ENCODE results near the gene UBE2QL1. TPM values are rescaled to one million over a fixed set of nuclear protein-coding genes. Genes with fewer than 3 reads are reported as not detected.

Gene UBE2QL1
- total RNA-seq, 4 donors from 2014 or later = 0.72 to 5.0 (median 2.4) TPM

DNA sequence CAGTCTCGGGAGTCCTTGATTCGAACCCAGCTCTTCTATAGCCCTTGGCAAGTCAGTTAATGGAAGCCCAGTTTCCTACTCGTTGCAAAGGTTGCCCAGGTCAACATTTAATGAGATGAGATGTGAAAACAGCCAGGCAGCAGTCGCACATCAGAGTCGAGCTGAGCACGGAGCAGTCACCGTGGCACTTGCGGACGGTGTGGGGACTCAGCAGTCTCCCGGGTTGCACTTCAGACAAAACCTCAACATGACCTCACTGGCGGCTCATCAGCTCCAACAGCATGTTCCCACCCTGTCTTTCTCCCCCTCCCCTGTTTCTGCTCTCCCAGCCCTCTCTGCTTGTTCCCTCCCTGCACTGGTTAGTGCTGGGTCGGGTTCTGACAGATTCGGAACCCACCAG is 35.8 kb downstream of the UBE2QL1 start:
- no peak for DNase-seq (ENCODE audit: low spot score)
- TF ChIP-seq, protein P1, sequence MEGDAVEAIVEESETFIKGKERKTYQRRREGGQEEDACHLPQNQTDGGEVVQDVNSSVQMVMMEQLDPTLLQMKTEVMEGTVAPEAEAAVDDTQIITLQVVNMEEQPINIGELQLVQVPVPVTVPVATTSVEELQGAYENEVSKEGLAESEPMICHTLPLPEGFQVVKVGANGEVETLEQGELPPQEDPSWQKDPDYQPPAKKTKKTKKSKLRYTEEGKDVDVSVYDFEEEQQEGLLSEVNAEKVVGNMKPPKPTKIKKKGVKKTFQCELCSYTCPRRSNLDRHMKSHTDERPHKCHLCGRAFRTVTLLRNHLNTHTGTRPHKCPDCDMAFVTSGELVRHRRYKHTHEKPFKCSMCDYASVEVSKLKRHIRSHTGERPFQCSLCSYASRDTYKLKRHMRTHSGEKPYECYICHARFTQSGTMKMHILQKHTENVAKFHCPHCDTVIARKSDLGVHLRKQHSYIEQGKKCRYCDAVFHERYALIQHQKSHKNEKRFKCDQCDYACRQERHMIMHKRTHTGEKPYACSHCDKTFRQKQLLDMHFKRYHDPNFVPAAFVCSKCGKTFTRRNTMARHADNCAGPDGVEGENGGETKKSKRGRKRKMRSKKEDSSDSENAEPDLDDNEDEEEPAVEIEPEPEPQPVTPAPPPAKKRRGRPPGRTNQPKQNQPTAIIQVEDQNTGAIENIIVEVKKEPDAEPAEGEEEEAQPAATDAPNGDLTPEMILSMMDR (IDR thresholded peaks at IDR 0.05) = no peak
- ATAC-seq (ENCODE audit: low FRiP score) = no peak

DNA sequence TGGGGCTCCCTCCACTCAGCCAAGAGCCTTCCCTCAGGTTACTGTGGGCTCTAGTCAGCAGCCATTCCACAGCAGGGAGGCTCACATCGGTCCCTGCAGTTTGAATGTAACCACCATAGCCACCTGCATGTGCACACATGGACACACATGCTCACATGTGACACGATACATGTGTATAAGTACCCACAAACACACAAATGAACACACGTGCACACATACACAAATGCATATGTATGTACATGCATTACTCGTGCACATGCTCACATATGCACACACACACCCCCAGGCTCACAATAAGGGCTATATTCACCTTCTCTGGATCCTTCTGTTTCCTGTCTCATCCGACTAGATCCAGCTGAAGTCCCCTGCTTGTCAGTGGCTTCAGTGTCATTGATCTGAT is 36.2 kb downstream of the UBE2QL1 start:
- DNase-seq (ENCODE audit: low spot score) = no peak
- ATAC-seq (ENCODE audit: low FRiP score) = no peak
- TF ChIP-seq, protein P1 (IDR thresholded peaks at IDR 0.05) = no peak

DNA sequence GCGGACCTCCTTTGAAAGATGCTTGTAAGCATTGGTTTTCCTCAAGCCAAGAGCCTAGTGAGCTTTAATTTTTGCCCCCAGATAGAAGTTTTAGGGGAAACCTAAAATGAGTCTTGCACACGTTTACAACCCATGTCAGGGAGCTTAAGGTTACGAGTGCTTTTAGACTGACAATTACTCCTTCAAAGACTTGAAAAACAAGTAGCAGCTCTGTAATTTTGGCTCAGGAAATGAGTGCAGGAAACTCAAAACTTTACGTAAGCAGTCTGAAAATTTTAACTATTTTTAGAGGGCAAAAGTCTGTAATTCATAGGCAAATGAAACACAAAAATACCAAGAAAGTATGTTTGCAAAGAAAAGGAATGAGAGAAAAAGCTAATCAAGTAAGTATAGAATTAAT is 36.8 kb downstream of the UBE2QL1 start:
- DNase-seq (ENCODE audit: low spot score) (no peak), ATAC-seq (ENCODE audit: low FRiP score) (no peak)
- TF ChIP-seq, protein P1 (IDR thresholded peaks at IDR 0.05) = no peak

DNA sequence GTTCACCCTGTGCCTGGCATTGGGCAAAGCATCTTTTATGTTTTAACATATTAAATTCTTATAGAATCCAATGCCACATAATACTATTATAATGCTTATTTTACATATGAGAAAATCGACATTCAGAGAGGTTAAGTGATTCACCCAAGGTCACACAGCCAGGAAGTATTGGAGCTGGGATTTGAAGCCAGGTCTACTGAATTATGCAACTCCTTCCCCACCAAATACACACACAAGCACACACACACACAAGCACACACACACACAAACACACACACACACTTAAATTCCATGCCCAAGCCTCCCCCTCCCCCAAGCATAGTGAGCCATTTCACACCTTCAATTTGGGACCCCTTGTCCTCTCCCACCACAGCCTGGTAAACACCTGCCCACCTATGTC is 37.4 kb downstream of the UBE2QL1 start:
- TF ChIP-seq, protein P1 (IDR thresholded peaks at IDR 0.05) = no peak
- no peak for ATAC-seq (ENCODE audit: low FRiP score)
- DNase-seq (ENCODE audit: low spot score) = no peak

DNA sequence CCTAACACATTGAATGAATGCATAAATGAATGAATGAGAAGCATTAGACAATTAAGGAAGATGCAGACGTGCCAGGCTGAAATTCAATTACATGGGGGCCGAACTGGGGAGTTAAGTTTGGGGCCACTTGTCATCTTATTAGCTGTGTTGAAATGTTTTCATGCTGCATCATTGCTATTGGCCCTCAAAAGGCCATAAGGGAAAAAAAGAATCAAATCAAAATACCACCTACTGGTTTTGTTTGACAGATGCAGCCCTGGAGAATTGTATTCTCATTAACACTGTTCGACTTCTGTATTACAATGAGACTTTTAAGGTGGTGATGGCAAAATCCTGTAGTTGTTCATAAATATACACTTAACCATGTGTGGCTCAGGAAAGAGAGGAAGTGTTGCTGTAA is 38.4 kb downstream of the UBE2QL1 start:
- ATAC-seq (ENCODE audit: low FRiP score) = no peak
- TF ChIP-seq, protein P1 (IDR thresholded peaks at IDR 0.05) = no peak
- no peak for DNase-seq (ENCODE audit: low spot score)

DNA sequence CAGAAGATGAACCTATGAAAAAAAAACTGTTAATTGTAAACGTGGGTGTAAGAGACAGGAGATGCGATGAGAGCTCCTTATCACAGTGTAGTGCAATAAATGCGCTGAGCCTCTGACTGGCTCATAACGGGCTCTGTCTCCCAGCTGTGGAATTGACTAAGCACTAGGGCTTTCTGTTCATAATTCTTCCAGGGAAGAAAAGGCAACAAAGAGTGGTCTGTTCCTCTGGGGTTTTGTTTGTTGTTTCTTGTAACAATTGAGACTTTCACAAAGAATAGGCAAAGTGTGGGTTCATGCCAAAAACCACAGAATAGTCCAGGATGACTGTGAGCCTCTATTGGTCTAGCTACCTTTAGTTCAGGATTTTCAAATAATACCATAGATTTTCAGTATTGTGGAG is 39.4 kb downstream of the UBE2QL1 start:
- ATAC-seq (ENCODE audit: low FRiP score) = no peak
- TF ChIP-seq, protein P1 (IDR thresholded peaks at IDR 0.05) = no peak
- no peak for DNase-seq (ENCODE audit: low spot score)

DNA sequence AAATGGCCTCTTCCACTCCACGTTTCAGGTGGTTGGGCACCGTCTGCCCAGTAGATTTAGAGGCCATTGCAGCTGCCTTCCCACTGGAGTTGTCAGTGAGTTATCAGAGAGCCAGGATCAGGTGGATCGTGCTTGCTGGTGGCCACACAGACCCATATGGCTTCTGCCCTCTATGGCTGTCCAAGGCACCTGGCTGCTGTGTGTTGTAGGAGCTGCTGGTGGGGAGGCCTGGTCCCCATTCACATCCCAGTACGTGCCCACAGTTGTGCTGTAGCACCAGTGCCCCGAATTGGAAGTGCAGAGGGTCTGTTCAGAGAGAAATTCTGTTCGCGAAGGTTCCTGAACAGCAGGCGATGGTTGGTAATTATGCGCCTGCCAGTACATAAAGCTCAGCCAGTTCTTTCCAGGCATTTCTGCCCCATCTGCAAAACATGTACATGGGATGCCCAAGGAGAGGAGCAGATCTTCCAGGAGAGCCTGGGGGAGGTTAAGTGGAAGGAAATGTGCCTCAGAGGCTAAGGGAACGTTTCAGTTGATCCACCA is 41.1 kb downstream of the UBE2QL1 start:
- TF ChIP-seq, protein P1 (IDR thresholded peaks at IDR 0.05) = no peak
- DNase-seq (ENCODE audit: low spot score) (no peak), ATAC-seq (ENCODE audit: low FRiP score) (no peak)
